Neuronal stem cell (in vitro differentiated cells): Measurements from ENCODE around the gene LNX1.

Source experiments
- DNase-seq: peaks from one replicate; pipeline ENCODE4 v3.0.0-alpha.2; 2013; ENCODE audit warnings: low spot score
- H2AFZ ChIP-seq: one replicate; pipeline ENCODE4 v1.6.1; 2013; ENCODE audit warnings: mild to moderate bottlenecking, low read length, inconsistent platforms
- H2AK5ac ChIP-seq: 2 replicates; pipeline ENCODE4 v1.6.1; 2013; ENCODE audit warnings: low read depth, mild to moderate bottlenecking, inconsistent platforms, low read length, moderate library complexity, mixed read lengths
- H2BK120ac ChIP-seq: 2 replicates; pipeline ENCODE4 v1.6.1; 2013; ENCODE audit warnings: low read depth, mild to moderate bottlenecking, inconsistent platforms, low read length, moderate library complexity, mixed read lengths
- H2BK12ac ChIP-seq: one replicate; pipeline ENCODE4 v1.6.1; 2013; ENCODE audit warnings: low read length, inconsistent platforms
- H2BK15ac ChIP-seq: 2 replicates; pipeline ENCODE4 v1.6.1; 2013; ENCODE audit warnings: mild to moderate bottlenecking, low read length, inconsistent platforms, mixed read lengths
- H2BK5ac ChIP-seq: one replicate; pipeline ENCODE4 v1.6.1; 2013; ENCODE audit warnings: inconsistent platforms, mild to moderate bottlenecking, low read length, moderate library complexity
- H3K14ac ChIP-seq: one replicate; pipeline ENCODE4 v1.6.1; 2013; ENCODE audit warnings: low read length, inconsistent platforms
- H3K18ac ChIP-seq: 2 replicates; pipeline ENCODE4 v1.6.1; 2013; ENCODE audit warnings: low read length, inconsistent platforms
- H3K23ac ChIP-seq: 2 replicates; pipeline ENCODE4 v1.6.1; 2013; ENCODE audit warnings: low read depth, mild to moderate bottlenecking, mixed read lengths, low read length, inconsistent platforms; ENCODE audit not compliant: poor library complexity
- H3K27ac ChIP-seq: replicated peaks from 3 replicates; pipeline ENCODE4 v1.5.1; 2013; ENCODE audit warnings: low read length, inconsistent platforms
- H3K27me3 ChIP-seq, 3 experiments: 2 replicates each; pipeline ENCODE4 v1.6.1; 2013; ENCODE audit warnings: low read length in 3 of 3, mild to moderate bottlenecking in 2 of 3, inconsistent platforms in 1 of 3, low read depth in 1 of 3, mixed read lengths in 1 of 3, moderate library complexity in 1 of 3; ENCODE audit not compliant: control insufficient read depth in 3 of 3, insufficient read depth in 3 of 3
- H3K36me3 ChIP-seq, 2 donors: replicated peaks in 1 of 2; 2 replicates each; pipeline ENCODE4 v1.6.1; 2013; ENCODE audit warnings: low read length in 2 of 2; ENCODE audit not compliant: control insufficient read depth in 2 of 2, insufficient read depth in 2 of 2
- H3K4ac ChIP-seq: 2 replicates; pipeline ENCODE4 v1.6.1; 2013; ENCODE audit warnings: inconsistent platforms, mild to moderate bottlenecking, low read length, moderate library complexity
- H3K4me1 ChIP-seq, 2 donors: 1 replicate in 1 of 2; 2 replicates in 1 of 2; pipeline ENCODE4 v1.6.1; 2013; ENCODE audit warnings: low read length in 2 of 2, low read depth in 1 of 2; ENCODE audit not compliant: control insufficient read depth in 2 of 2, insufficient read depth in 1 of 2
- H3K4me2 ChIP-seq: one replicate; pipeline ENCODE4 v1.6.1; 2013; ENCODE audit warnings: mild to moderate bottlenecking, low read length, inconsistent platforms; ENCODE audit not compliant: insufficient read depth, poor library complexity, severe bottlenecking
- H3K4me3 ChIP-seq, 2 donors: 2 replicates each; pipeline ENCODE4 v1.5.1; 2013; ENCODE audit warnings: low read length in 2 of 2, mild to moderate bottlenecking in 2 of 2, inconsistent platforms in 1 of 2, moderate library complexity in 1 of 2
- H3K79me1 ChIP-seq: one replicate; pipeline ENCODE4 v1.6.1; 2013; ENCODE audit warnings: low read depth, mild to moderate bottlenecking, inconsistent platforms, low read length, moderate library complexity
- H3K9ac ChIP-seq: one replicate; pipeline ENCODE4 v1.6.1; 2013; ENCODE audit warnings: mild to moderate bottlenecking, low read depth, low read length, inconsistent platforms; ENCODE audit not compliant: poor library complexity
- H3K9me3 ChIP-seq, 2 donors: replicated peaks in 1 of 2; 2 replicates each; pipeline versions ENCODE3 to v1.6.1; 2013; ENCODE audit warnings: low read length in 2 of 2, mild to moderate bottlenecking in 2 of 2, inconsistent platforms in 1 of 2, low read depth in 1 of 2, mixed read lengths in 1 of 2, moderate library complexity in 1 of 2; ENCODE audit not compliant: control insufficient read depth in 2 of 2, insufficient read depth in 1 of 2
- H4K8ac ChIP-seq: one replicate; pipeline ENCODE4 v1.6.1; 2013; ENCODE audit warnings: low read depth, mild to moderate bottlenecking, inconsistent platforms, low read length, moderate library complexity
- H4K91ac ChIP-seq: one replicate; pipeline ENCODE4 v1.6.1; 2013; ENCODE audit warnings: low read length, low read depth, mild to moderate bottlenecking, inconsistent platforms; ENCODE audit not compliant: poor library complexity
- WGBS, 2 donors: extraction: QIAGEN DNeasy Blood & Tissue Kit; methylation state at CpG; one replicate each; pipeline ENCODE4 v1.1.7; 2013; ENCODE audit warnings: missing lambda C conversion rate in 2 of 2, mixed read lengths in 1 of 2; ENCODE audit not compliant: insufficient read length in 2 of 2, insufficient replicate concordance in 1 of 2; ENCODE audit errors: extremely low coverage in 2 of 2; 5-methylcytosine and 5-hydroxymethylcytosine counted together

Gene LNX1

DNA sequence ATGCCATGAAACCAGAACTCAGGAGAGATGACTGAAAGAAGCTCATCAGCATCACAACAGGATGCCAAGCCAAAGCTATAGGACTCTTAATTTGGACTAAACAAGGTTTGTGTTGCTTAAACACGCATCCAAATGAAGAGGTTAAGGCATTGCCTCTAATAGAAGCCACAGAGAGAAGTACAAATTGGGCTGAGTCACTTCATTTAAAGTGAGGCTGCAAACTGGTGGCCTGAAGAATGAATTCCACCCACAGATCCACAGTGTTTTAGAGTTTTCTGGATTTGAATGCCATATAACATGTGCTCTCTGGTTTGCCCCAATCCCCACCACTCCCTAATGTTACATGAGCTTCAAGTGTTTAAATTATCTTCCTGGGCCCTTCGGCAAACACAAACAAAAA is 110.4 kb downstream of the LNX1 start:
- Histone ChIP-seq H3K4me2 (no peak overlapping the region), H3K4ac (no peak overlapping the region), H3K23ac (no peak overlapping the region), H3K27ac (no peak overlapping the region), H3K36me3 (no peaks in the 10 kb centered on the region), H3K14ac (no peak overlapping the region), H4K91ac (no peak overlapping the region), H3K4me1 (peaks cover 0 to 11% of the 10 kb centered on the region in 2 donors), H3K79me1 (no peaks in the 10 kb centered on the region), H2AFZ (no peak overlapping the region), H3K4me3 (no peak overlapping the region), H3K18ac (no peak overlapping the region), H4K8ac (no peak overlapping the region), H2BK15ac (no peak overlapping the region), H3K27me3 (no peaks in the 10 kb centered on the region), H2BK12ac (no peak overlapping the region), H2BK5ac (no peak overlapping the region), H2BK120ac (no peak overlapping the region), H3K9me3 (no peaks in the 10 kb centered on the region), H3K9ac (no peak overlapping the region), H2AK5ac (no peak overlapping the region)
- no CpG with 5 or more reads among the region's 2 CpGs for WGBS, 2 donors
- DNase-seq: no peak

DNA sequence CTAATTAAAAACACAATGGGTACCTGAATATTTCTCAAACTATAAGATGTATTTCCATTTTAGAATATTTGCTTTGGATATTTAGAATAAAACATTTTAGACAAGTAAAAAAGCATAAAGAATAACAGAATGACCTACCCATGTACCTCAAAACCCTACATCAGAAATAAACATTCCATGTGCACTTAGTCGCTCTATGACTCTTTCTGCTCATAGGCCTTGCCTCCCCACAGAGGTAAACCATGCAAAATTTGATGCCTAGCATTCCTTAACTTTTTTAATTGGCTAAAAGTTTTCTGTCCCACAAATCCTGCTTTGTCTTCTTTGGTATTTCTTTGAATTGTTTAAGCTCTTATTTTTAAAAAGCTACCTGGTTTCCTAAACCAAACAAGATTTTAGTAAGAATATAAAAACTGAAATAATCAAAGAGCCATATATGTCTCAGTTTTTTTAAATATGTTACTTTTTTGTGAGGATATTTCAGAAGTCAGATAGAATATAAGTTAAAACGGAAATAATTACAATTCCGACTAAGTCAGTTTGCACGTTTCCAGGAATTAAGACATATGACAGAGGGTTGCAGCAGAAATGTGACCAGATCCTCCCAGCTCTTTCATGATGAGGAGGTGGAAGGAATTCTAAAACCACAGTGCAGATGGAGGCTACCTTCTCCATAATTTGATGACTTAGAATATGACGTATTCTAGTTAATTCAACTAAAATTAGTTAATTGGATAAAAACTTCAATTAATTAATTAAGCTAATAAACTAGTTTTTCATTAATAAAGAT is 111.4 kb downstream of the LNX1 start:
- WGBS, 2 donors: no CpG with 5 or more reads among the region's 5 CpGs
- Histone ChIP-seq H2BK120ac (no peak overlapping the region), H3K36me3 (no peaks in the 10 kb centered on the region), H2BK15ac (no peak overlapping the region), H3K9me3 (no peaks in the 10 kb centered on the region), H3K4me2 (no peak overlapping the region), H2BK5ac (no peak overlapping the region), H3K23ac (no peak overlapping the region), H3K9ac (no peak overlapping the region), H2AFZ (no peak overlapping the region), H3K4me1 (peaks cover 0 to 11% of the 10 kb centered on the region in 2 donors), H3K4me3 (no peak overlapping the region), H3K79me1 (no peaks in the 10 kb centered on the region), H2AK5ac (no peak overlapping the region), H3K27me3 (no peaks in the 10 kb centered on the region), H2BK12ac (no peak overlapping the region), H3K4ac (no peak overlapping the region), H3K18ac (no peak overlapping the region), H4K91ac (no peak overlapping the region), H4K8ac (no peak overlapping the region), H3K14ac (no peak overlapping the region), H3K27ac (no peak overlapping the region)
- DNase-seq: no peak

DNA sequence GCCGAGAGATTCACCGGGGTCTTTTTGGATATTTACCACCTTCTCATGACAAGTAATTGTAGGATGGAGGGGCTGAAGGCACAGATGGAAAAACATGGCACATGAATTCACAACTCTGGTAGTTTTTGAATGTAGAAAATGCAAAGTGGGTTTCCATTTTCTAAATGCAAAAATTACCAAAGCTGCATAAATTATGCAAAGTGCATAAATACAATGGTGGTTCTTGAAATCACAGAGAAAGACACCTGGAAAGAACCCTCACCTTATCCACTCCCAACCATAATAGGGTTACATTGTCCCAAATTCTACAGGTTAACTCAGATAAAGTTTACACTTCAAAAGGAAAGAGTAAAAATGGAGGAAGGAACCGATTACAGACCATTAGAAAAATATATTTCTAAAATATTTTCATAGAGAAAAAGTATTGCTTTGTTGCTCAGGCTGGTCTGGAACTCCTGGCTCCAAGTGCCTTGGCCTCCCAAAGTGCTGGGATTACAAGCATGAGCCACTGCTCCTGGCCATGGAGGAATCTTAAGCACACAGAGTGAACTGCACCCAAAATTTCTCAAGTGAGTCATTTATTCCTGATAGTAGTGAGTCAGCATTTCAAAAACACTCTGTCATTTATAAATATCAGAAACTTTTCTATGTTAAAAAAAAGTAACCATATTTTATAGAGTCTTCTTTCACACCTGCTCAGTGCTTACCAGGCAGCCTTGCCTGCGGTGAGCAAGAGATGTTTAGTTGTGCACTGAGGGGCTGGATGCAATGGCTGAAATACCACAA is 112.4 kb downstream of the LNX1 start:
- no peak overlapping the region for H2BK12ac ChIP-seq
- no peak overlapping the region for H3K27ac ChIP-seq
- H3K9me3 ChIP-seq: no peaks in the 10 kb centered on the region
- no peak overlapping the region for H3K18ac ChIP-seq
- no peak overlapping the region for H2AFZ ChIP-seq
- H3K4me2 ChIP-seq: no peak overlapping the region
- no peak overlapping the region for H2BK5ac ChIP-seq
- H3K4me1 ChIP-seq: peaks cover 0 to 11% of the 10 kb centered on the region in 2 donors
- H3K14ac ChIP-seq: no peak overlapping the region
- no peak overlapping the region for H2AK5ac ChIP-seq
- WGBS, 2 donors: no CpG with 5 or more reads among the region's 4 CpGs
- no peaks in the 10 kb centered on the region for H3K36me3 ChIP-seq
- no peak overlapping the region for H3K9ac ChIP-seq
- H3K4ac ChIP-seq: no peak overlapping the region
- H4K91ac ChIP-seq: no peak overlapping the region
- H3K27me3 ChIP-seq: no peaks in the 10 kb centered on the region
- no peak overlapping the region for H3K4me3 ChIP-seq
- DNase-seq: no peak
- no peaks in the 10 kb centered on the region for H3K79me1 ChIP-seq
- H4K8ac ChIP-seq: no peak overlapping the region
- no peak overlapping the region for H3K23ac ChIP-seq
- H2BK120ac ChIP-seq: no peak overlapping the region
- no peak overlapping the region for H2BK15ac ChIP-seq

DNA sequence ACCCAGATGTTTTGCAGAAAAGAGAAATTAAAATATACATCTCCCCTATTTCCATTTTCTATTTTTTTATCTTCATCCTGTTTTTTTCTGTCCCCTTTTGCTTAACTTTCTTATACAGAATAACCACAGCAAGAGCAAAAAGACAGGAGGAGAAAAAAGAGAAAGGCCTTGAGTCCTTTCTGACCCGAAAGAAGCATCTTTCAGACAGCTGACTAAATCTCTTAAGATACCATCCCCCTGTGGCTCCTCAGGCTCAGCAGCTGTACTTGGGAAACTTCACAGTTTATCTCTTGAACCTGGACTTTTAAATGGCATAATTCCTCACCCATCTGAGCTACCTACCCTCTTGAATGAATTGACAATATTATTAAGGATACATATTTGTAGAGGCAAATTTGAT is 113.7 kb downstream of the LNX1 start:
- Histone ChIP-seq H3K27me3 (no peaks in the 10 kb centered on the region), H4K91ac (no peak overlapping the region), H2AK5ac (no peak overlapping the region), H3K23ac (no peak overlapping the region), H3K4me1 (peaks cover 0 to 11% of the 10 kb centered on the region in 2 donors), H4K8ac (no peak overlapping the region), H3K9ac (no peak overlapping the region), H3K27ac (no peak overlapping the region), H3K36me3 (no peaks in the 10 kb centered on the region), H3K79me1 (no peaks in the 10 kb centered on the region), H3K4me2 (no peak overlapping the region), H2BK5ac (no peak overlapping the region), H3K18ac (no peak overlapping the region), H2BK12ac (no peak overlapping the region), H2BK15ac (no peak overlapping the region), H3K9me3 (no peaks in the 10 kb centered on the region), H3K4ac (no peak overlapping the region), H3K14ac (no peak overlapping the region), H2BK120ac (no peak overlapping the region), H2AFZ (no peak overlapping the region), H3K4me3 (no peak overlapping the region)
- no peak for DNase-seq
- no CpG with 5 or more reads among the region's 1 CpG for WGBS, 2 donors
